Pons (tissue), 1 donor: ENCODE results near the gene CEP350.

Experiments used
- DNase-seq: peaks from one replicate; pipeline ENCODE4 v3.0.0-alpha.2; 2016; ENCODE audit warnings: low spot score

Gene CEP350

DNA sequence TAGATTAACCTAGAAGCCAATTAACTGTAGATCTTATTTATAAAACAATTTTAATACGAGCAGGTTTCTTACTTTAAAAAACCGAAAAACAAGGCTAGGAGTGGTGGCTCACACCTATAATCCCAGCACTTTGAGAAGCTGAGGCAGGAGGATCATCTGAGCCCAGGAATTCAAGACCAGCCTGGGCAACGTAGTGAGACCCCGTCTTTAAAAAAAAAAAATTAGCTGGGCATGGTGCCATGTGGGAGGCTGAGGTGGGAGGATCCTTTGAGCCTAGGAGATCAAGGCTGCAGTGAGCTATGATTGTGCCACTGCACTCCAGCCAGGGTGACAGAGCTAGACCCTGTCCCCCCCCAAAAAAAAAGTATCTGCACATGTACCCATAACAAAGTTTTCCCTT is 110.8 kb downstream of the CEP350 start:
- no peak for DNase-seq

DNA sequence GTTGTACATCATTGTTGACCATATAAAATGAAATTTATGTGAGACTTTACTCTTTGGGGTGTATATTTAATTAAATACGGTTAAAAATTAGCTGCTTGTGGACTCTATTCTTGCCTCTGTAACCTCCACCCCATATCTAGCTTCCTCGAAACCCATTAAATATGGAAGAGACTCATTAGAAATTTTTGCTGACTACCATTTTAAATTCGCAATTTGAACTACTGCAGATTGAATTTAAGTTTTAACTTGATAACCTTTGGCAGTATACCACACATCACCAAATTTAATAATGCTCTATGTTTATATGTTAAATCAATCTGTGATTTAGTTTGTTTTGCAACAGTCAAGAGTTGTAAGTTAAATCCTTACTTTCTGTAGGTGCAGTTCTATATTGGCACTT is 111.5 kb downstream of the CEP350 start:
- DNase-seq: no peak

DNA sequence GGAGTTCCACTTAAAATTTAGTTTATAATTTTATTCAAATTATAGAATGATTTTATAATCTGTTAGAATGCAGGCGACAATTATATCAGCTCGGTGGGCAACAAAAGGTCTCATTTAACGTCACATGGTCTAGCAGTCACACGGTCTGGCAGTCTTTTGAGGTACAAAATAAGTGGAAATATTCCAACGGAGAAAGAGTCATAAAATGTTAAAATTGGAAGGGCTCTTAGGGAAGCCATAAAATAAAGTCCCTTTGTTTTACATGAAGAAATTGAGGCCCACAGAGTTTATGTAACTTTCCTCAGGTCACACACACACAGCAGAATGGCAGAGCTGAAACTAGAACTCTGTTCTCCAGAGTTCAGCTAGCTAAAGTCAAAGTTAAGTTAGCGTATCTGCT is 115.7 kb downstream of the CEP350 start:
- DNase-seq: no peak

DNA sequence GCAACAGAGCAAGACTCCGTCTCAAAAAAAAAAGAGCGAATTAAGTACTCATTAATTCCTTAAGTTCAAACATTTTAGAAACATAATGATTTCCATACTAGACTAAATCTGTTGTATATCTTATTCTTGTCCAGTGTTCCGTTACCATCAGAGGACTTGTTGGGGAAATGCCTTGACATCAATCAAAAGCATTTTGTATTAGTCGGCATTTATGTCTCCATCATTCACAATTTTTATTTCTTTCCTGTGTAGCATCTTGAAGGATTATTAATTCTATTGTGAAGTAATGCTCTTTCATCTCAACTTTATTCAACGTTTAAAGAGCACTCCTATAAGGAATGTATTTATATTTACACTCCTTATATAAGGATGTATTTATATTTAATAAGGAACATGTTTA is 117.1 kb downstream of the CEP350 start:
- DNase-seq: no peak

DNA sequence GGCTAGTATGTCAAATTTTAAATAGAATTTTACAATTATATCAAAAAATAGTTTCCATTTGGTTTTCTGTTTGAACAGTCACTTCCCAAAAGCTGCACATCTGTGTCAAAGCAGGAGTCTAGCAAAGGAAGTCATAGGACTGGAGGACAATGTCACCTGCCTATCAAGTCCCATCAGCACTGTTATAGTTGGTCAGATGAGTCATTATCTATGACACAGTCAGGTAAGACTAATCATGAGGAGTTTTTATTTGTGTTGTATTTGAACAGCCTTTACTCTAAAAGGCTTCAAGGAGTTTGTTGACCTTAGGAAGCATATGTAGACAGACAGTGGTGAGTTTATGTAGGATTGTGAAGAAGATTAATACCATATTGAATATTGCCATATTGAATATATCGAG is 125.8 kb downstream of the CEP350 start:
- no peak for DNase-seq

DNA sequence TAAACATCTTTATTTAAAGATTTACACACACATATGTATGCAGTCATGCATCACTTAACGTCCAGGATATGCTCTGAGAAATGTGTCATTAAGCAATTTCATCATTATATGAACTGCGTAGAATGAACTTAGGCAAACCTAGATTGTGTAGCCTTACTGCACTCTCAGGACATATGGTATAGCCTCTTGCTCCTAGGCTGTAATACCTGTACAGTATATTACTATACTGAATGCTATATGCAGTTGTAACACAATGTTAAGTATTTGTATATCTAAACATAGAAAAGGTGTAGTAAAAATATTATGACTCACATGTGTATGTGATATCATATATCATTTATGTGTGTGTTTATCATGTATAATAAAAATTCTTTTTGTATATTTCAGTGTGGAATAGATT is 126.9 kb downstream of the CEP350 start:
- DNase-seq: no peak

DNA sequence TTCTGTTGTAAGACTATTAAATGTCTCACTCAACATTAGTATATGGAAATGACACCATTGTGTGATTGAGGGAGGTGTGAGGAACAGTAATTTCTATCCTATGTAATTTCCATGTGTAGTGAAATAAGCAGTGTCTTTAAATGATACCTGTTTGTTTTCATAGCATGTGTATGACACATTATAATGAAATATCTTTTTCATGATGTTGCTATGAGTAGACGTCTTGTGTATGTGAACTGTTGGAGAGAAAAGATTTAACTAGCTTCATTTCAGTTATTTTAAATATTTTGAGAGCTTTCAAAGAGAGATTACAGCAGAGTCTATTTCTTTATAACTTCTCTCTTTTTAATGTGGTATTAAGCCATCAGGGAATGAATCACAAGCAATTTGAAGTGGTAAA is 128.6 kb downstream of the CEP350 start:
- no peak for DNase-seq

DNA sequence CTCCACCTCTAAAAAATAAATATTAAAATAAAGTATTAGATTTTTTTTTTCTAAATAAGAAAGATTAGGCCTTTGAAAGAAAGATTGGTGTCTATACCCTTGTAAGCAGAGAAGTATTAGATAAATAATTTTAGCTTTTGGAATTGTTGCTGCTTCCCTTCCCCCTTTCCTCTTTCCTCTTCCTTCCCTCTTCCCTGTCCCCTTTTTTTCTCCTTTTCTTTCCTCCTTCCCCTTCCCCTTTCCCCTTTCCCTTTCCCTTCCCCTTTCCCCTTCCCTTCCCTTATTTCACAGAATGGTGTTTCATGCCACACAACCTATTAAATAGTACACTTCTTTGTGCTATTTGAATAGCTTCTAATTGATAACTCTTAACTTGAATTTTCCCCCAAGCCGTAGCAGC is 130.3 kb downstream of the CEP350 start:
- no peak for DNase-seq

DNA sequence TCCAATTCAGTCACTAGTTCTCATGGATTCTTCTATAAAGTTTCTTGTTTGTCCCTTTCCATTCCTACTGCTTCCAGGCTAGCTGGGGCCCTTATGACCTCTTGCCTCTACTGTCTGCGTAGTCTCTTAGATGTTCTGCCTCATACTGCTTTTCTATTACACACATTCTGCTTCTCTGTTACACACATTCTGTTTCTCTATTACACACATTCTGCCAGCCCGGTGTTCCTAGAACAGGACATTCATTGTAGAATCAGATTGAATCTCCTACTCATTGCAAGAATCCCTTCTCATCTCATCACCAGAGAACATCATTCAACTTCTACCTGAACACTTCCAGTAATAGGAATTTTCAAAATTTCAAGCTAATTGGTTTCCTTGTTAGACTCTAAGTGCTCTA is 130.7 kb downstream of the CEP350 start:
- DNase-seq: peak; percentile 3

DNA sequence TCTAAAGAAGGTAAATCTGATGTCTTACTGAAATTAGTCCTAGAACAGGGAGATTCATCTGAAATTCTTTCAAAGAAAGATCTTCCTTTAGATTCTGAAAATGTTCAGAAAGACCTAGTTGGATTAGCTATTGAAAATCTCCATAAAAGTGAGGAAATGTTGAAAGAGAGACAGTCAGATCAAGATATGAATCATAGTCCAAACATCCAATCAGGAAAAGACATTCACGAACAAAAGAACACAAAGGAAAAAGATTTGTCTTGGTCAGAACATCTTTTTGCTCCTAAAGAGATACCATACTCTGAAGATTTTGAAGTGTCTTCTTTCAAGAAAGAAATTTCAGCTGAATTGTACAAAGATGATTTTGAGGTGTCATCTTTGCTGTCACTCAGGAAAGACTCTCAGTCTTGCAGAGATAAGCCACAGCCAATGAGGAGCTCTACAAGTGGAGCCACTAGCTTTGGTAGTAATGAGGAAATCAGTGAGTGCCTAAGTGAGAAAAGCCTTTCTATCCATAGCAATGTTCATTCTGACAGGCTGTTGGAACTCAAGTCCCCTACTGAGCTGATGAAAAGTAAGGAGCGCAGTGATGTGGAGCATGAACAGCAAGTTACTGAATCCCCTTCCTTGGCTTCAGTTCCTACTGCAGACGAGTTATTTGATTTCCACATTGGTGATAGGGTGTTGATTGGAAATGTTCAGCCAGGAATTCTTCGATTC is 138.5 kb downstream of the CEP350 start:
- DNase-seq: no peak

DNA sequence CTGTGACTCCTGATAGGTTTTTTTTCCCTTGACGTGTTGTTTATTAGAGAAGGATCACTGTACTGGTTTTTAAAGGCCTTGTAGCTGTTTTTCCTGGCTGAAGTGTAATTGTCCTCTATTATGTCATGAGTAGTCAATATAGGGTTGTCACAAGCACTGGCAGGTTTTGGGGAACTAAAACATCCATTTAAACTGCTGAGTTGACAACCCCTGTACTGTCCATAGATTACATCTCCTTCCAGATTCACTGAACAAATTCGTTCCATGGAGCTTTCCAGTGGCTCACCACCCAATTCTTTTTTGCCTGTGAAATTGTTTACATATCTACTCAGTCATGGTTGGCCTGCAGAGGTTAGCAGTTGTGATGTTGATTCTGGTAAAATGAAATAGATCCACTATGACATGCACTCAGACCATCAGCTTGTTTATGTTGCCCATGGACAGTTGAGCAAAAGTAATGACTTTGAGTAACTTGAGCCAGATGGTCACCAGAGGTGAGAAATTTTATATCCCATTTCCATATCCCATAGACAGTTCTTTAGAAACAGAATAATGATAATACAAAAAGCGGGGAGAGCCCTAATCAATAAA is 140.2 kb downstream of the CEP350 start:
- DNase-seq: no peak

DNA sequence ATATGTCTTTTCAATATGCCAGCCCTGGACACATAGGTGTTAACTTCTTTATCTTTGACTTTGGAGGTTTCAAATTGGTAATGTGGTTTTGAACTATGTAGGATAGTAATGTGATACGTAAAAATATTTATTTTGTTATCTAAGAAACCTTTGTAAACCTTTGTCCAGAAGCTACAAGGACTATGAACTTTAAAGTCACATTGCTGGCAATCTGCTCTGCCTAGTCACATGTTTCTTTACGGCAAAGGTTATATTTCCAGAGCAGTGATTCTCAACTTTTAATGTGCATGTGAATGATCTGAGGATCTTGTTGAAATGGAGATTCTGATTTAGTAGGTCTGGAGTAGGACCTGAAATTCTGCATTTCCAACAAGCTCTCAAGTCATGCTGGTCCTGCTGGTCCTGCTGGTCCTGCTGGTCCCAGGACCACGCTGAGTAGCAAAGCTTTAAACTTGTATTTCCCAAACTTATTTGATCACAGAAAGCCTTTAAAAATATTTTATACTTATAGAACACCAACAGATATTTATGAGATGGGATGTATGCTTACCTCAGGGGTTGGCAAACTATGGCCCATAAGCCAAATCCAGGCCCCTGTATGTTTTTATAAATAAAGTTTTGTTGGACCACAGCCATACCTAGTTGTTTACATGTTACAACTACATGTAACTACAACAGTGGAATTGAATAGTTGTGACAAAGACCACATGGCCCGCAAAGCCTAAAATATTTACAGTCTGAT is 142.1 kb downstream of the CEP350 start:
- DNase-seq: no peak

DNA sequence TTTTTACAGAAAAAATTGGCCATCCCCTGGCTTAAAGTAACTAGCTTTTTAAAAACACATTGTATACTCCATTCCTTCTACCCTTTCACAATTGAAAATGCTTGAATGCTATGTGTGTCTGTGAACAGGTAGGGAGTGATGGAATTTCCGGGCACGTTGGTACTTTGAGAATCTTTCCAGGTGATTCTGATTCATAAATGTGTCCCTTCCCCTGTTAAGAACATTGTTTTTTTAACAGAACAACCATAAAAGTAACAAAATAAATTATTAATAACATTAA is 142.7 kb downstream of the CEP350 start:
- DNase-seq: no peak

DNA sequence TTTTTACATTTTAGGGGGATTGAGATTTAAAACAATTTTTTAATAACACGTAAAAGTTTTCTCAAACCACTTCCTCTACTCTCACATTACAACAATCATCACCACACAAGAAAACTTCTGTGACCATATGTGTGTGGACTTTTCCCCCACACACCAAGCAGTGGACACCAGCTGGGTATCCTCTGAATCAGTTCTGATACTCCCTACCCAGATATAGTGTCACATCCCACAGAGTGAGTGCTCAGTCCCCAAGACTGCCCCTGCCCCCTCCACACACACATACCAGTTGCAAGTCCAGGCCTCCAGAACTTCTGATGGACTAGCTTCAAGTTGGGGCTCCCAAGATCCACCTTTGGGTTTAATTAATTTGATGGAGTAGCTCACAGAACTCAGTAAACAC is 146.8 kb downstream of the CEP350 start:
- DNase-seq: no peak

DNA sequence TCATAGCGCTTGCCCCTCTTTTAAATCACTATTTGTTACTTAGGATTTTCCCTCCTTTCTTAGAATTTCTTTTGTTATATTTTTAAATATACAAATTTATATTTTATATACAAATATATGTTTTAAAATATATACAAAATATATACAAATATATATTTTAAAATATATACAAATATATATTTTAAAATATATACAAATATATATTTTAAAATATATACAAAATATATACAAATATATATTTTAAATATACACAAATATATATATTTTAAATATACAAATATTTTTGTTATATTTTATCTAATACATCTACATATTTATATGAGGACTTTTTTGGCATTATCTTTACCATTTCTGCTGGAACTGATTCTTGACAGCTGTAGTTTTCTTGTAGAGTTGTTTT is 149.2 kb downstream of the CEP350 start:
- no peak for DNase-seq

DNA sequence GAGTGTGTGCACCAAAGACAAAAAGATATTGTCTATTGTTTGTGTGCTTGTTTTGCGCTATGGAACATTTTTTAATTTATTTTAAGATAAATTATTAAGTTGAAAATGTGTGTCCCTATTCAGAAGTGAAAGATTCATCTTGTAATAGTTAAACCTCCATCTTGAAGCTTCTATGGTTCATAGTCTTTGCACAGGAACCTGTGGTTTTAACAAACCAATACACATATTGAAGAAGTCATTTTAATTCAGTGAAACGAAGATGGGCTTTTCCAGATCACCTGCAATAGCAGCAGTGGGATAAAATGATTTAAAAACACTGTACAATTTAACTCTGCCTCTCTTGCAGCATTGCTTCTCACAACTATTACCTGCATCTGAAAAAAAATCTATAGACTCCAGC is 157.5 kb downstream of the CEP350 start:
- no peak for DNase-seq

DNA sequence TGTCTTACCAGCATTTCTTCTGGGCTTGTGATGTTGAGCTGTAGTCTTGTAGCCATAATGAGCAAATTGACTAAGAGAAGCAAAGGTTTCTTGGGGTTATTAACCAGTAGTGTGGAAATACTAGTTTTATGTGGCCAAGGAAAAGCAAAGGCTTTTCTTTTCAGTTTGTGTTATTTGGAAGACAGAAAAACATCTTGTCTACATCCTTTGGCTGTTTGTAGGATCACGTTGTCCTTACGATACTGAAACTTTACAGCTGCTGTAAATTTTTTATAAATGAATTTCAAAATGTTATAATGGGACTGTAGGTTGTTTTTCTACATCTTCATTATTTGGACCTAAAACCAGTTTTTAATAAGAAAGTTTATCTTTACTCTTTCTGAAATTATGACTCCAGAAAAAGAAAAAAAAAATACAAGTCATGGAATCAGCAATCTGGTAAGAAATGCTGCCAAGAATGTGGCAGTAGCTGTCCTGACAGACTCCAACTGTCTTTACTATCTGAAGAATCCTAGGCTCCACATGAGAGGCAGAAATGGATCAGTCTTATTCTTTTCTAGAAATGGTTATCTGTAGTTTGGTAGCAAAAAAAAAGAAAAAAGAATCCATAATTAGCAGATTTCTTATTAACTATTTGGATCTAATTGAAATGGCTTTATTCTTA is 158.5 kb downstream of the CEP350 start:
- DNase-seq: no peak

DNA sequence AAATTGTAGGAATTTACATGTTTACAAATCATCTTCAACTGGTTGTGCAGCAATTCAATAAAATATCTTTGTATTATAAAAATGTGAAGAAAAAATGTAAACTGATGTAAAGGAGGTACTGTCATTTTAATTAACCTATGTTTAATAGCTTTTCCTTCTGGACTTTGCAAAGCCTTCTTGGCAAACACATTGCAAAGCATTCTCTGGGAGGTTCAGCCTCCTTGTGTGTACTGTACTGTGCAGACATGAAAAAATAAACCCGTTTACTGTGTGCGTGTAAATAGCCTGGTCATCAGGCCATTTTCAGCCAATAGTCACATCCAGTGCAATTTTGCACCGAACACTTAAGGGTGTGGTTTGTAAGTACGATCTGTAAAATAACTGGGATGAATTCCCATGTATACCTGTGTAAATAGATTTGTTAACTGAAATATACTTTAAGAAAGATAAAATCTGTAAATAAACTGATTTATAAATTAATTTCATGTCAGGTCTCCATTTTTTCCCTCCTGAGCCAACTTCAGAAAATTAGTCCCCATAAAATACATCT is 159.9 kb downstream of the CEP350 start:
- DNase-seq: no peak

DNA sequence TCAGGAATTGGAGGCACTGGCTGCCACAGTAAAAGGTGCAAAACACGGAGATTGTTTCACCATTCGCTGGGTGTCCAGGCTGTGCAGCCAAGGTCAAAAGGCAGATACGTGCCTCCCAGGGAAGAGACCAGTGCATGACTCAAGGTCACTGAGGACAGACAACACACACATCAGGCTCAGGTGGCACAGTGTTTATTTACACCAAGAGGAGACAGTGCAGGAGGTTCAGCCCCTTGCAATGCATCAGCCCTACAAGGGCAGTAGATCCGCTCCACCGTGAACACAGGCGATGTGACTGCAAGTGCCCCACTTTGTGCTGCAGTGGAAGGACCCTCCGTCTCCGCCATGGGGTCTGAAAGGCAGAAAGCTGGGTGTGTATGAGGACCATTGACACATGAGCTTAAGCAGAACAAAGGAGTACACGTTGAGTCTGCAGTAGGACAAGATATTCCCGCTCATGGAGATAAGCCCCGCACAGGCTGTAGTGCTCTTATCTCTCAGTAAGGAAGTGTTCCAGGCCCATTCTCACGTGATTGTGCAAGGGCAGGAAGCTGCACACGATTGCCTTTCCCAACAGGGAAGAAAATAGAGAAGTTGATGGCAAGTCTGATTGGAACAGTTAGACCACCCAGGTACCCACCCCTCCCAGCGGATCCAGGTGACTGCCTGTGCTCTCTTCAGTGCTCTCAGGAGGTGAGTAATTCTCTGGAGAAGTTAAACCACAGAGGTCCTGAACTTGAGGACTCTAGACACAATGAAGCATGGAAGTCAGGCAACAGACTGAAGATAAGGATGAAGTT is 162.6 kb downstream of the CEP350 start:
- DNase-seq: no peak

DNA sequence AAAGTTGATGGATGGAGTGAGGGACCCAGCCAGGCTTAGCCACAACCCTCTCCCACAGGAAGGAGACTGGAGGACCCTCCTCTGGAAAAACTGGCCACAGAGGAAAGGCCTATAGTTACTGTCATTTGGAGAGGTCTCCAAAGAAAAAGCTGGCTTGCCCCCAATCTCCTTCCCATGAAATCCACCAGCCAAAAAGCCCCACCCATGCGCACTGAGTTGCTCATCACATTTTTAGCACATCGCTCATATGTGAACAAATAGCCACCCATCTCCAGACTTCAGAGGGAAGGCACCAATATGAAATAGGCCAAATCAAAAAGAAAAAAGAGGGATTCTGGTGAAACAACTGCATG is 163.1 kb downstream of the CEP350 start:
- no peak for DNase-seq

DNA sequence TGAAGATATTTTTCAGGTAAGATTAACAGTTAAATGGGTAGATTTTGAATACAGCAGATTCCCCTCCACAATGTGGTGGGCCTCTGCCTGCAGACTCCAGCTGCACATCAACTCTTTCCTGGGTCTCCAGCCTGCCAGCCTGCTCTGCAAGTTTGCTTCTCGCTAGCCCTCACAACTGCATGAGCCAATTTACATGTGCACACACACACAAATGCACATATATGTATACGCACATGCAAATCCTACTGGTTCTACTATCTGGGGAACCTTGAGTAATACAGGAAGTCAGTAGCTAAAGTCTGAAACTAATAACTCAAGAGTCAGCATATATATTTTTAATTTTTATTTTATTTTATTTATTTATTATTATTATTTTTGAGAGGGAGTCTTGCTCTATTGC is 165.2 kb downstream of the CEP350 start:
- no peak for DNase-seq

DNA sequence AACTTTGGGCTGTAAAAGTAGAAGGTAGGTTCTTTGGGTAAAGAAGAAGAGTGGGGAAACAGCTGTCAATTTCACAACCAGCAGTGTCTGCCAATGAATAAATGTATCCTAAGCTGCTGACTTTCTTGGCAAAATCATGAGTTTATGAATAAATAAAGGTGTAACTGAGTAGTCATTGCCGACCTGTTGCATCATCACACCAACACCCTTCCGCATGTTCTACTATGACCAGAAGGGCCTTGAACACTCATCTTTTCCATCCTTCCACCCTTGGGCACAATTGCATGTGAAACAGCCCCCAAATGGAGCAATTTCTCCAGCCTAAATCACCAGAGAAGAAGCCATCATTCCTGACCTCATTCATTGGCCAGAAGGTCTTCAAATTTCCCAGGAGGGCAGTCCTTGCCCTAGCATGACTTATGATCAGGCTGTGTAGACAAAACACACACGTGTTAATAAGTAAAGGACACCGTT is 168.9 kb downstream of the CEP350 start:
- DNase-seq: no peak
